CD4-positive, alpha-beta T cell treated with Interleukin-17A for 1 hour (primary cell): ENCODE results near the gene ZFPM1.
A peak's percentile ranks its signal among the peaks of the same experiment; 100 is the strongest.

Experiments used
- DNase-seq: peaks from one replicate; pipeline ENCODE4 v3.0.0-alpha.2; 2020

The ZFPM1 gene

DNA sequence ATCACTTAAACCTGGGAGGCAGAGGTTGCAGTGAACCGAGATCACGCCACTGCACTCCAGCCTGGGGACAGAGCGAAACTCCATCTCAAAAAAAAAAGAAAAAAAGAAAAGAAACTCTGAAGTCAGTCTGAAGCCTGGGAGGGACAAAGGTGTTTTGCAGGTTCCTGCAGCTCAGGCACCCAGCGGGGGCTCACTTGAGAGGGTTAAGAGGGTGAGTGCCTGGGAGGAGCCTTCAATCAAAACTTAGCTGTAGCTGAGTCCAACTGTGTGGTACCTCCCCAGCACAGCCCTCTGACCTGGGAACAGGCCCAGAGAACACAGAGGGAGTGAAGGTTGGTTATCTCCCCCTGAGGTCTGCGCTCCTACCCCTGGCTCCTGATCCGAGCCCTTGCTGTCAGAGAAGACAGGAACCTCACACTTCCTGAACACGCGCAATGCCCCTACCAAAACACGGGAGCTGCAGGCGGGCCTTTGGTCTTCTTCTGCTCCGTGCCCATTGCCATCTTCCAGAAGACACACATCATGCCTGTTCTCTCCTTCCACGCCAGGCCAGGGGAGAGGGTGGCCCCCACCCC, 96.7 kb downstream of the ZFPM1 start:
- DNase-seq: no peak

DNA sequence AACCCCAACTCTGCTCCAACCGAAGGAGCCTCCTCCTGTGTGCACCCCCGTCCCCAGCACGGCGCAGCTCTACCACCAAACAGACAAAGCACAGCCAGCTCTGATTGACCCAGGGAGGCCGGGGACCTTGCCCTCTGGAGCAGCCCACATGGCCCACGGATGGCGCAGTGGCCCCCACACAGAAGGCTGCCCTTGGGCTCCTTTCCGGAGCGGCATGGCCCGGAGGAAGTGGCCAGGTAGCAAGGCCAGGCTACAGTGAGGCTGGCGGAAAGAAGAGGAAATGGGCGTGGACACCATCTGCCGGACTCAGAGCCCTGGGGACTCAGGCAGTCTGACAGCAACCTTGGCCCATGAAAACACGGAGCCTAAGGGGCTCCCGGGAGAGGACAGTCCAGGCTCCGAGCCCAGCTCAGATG, 97.2 kb downstream of the ZFPM1 start:
- no peak for DNase-seq

DNA sequence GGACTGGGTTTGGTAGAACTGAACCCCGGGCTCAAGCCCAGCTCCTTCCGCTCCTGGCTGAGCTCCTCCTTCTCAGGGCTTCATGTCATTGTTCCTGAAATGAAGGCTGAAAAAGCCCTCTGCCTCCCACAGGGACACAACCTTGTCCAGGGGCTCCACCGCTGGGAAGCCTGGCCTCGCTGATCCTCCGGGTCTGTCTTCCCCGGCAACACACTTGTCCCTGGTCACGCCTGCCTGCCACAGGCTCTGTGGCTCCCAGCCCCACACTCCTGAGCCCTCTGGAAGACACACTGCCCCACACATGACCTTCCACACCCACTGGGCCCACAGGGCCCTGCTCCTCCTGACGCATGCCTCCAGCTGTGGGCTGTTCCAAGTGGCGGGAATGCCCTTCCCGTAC, 99.1 kb downstream of the ZFPM1 start:
- DNase-seq: no peak

DNA sequence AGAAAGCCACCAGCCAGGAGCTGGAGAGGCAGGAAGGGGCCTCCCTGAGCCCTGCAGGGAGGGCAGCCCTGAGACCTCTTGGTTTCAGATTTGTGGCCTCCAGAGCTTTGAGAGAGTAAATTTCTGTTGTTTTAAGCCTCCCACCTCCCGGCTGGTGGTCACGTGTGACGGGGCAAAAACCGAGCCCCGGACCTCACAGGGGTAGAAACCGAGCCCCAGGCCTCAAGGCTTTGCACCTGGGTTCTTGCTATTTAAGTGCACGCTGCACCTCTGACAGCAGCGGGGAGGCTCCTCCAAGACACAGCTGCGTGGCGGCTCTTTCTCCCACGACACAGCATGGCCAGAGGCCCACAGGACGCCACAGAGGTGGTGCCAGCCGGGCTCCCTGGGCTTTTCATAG, 99.7 kb downstream of the ZFPM1 start:
- no peak for DNase-seq

DNA sequence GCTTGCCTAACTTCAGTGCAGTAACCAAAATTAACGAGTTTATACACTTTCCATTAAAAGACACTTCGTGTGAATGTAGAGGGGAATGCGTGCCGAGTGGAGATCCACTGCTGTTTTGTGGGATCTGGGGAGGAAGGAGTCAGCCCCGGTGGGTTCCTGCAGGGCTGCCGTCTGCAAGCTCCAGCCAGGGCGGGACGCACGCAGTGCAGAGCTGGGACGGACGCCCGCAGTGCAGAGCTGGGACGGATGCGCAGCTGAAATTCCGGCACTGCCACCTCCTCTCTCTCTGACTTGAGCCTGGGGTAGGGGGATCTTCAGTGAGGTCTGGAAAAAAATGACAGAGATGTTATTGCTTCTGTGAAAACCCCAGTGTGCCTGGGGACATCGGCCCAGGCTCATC, 100.7 kb downstream of the ZFPM1 start:
- no peak for DNase-seq

DNA sequence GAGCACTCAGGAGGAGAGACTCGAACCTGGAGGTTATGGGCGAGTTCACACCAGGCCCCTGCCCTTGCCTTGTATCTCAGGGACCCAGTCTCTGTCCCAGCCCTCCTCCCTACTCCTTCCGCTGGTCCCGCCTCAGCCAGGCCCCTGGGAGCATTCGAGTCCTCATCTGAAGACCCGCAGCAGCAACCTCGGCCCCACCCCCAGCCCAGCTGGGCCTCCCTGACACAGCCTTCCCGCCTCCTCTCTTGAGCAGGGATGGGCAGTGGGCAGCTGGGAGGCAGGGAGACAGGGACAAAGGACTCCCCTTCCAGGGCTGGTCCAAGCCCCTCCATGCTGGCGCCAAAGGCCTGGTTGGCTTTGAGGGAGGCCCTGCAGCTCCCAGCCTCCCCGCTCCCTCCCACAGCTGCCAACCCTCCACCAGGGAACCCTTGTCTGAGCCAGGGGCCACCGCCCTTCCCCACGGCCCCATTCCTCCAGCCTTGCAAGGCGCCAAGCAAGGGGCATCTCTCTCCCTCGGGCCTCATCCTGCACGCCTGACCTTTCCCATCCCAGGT, 101.7 kb downstream of the ZFPM1 start:
- no peak for DNase-seq

DNA sequence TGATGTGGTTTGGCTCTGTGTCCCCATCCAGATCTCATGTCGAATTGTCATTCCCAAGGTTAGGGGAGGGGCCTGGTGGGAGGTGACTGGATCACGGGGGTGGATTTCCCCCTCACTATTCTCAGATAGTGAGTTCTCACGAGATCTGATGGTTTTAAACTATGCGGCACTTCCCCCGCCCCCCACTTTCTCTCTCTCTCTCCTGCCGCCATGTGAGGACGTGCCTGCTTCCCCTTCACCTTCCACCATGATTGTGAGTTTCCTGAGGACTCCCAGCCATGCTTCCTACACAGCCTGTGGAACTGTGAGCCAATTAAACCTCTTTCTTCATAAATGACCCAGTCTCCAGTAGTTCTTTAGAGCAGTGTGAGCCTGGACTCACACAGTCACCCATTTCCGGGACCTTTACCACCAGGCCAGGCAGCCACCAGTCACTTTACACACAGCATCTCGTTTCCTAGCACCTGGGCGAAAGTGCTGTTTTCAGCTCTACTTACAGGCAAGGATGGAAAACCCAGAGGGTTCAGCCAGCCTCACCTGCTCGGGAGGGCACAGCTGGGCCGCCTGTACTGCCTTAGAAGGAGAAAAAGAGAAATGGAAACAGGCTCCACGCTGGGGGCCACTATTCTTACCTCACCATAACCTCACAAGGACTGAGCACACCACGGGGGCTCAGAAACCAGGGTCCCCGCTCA, 103.4 kb downstream of the ZFPM1 start:
- DNase-seq: no peak

DNA sequence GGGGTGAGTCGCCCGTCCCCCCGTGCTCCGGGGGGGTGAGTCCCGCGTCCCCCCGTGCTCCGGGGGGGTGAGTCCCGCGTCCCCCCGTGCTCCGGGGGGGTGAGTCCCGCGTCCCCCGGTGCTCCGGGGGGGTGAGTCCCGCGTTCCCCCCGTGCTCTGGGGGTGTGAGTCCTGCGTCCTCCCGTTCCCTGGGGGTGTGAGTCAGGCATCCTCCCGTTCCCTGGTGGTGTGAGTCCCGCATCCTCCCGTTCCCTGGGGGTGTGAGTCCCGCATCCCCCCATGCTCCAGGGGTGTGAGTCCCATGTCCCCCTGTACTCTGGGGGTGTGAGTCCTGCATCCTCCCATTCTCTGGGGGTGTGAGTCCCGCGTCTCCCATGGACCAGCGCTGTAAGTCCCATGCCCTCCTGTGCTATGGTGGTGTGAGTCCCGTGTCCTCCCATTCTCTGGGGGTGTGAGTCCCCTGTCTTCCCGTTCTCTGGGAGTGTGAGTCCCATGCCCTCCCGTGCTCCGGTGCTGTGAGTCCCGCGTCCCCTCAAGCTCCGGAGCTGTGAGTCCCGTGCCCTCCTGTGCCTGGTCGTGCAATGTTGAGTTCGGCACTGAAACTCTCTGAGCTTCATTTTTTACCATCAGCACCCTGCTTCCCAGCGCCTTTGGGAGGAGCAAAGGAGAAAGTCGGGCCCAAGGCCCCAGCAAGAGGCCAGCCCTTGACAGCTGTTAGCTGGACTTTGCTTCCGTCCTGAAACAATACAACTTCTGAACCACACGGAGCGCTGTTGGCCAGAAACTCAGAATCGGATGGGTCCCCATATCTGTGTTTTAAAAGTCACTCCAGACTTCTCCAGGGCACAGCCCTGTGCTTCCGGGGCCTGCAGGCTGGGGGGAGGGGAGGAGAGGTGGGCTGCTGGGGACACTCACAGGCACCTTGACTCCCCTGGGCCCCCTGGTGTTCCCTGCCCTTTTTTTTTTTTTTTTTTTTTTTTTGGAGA, 105.7 kb downstream of the ZFPM1 start:
- peak; percentile 26 for DNase-seq

DNA sequence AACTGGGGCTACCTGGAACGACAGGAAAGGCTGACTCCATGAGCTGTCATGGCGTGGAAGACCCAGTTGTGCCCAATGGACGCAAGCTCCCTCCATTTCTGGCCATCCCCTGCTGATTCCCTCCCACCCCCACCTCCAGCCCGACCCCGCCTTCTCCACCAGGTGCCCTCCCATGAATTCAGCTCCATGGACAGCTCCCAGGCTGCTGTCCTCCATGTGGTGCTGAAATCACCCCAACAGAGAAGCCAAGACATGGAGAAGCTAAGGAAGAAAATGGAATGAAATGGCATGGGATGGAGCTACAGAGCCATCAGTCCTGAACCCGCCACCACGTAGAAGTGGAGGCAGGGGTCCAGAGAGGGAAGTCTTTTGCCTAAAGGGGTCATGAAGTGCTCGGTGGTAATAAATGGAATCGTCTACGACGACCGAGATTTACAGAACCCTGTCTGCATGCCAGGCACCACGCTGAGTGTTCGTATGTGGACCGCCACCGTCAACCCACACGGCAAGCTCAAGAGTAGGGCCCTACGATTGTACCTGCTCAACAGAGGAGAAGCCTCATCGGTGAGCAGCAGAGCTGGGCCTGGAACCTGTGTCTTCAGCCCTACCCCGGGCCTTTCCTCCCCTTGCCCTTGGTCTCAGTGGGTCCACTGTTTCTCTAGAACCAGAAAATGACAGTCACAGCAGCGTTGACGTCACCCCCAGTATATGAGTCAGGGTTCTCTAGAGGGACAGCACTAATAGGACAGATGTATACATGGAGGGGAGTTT, 107.8 kb downstream of the ZFPM1 start:
- DNase-seq: no peak

DNA sequence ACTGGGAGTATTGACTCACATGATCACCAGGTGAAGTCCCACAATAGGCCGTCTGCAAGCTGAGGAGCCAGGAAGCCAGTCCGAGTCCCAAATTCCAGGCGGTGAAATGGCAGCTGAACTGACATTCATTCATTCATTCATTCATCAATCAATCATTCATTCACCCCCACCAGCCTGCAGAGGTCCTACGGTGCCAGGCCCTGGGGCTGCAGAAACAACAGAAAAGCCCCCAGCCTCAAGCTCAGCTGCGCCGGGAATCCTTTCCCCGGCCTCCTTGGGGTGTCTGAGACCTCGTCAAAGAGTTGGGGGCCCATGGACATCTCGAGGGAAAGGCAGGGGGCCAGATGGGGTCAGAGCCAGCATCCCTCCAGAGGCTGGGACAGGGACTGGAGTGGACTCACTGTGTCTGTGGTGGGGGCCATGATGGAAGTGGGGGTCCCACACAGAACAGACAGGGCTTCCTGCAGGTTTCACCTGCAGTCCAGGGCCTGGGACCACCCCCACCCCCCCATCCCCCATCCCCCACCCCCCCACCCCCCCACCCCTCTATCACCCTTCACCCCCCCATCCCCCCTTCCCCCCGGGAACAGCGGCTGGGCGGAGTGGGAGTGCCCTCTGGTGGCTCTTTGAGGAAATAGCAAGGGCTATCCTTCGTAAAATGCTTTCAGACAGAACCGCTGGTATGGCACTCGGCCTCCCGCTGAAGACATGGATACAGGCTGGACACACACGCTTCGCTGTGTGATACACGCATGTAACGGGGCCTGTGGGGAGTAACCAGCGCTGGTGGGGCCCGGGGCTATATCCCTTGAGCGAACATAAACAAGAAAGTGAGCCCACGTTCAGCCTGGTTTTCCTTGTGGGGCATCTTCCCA, 108.6 kb downstream of the ZFPM1 start:
- DNase-seq: peak; percentile 72

DNA sequence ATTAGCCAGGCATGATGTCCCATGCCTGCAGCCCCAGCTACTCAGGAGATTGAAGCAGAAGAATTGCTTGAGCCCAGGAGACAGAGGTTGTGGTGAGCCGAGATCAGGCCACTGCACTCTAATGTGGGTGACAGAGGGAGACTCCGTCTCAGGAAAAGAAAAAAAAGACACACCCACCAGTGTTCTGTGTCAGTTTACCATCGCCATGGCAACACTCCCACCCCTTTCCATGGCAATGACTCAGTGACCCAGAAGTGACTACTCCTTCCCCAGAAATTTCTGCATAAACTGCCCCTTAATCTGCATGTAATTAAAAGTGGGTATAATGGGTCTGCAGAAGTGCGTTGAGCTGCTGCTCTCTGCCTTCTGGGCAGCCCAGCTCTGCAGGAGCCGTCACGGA, 113.1 kb downstream of the ZFPM1 start:
- no peak for DNase-seq

DNA sequence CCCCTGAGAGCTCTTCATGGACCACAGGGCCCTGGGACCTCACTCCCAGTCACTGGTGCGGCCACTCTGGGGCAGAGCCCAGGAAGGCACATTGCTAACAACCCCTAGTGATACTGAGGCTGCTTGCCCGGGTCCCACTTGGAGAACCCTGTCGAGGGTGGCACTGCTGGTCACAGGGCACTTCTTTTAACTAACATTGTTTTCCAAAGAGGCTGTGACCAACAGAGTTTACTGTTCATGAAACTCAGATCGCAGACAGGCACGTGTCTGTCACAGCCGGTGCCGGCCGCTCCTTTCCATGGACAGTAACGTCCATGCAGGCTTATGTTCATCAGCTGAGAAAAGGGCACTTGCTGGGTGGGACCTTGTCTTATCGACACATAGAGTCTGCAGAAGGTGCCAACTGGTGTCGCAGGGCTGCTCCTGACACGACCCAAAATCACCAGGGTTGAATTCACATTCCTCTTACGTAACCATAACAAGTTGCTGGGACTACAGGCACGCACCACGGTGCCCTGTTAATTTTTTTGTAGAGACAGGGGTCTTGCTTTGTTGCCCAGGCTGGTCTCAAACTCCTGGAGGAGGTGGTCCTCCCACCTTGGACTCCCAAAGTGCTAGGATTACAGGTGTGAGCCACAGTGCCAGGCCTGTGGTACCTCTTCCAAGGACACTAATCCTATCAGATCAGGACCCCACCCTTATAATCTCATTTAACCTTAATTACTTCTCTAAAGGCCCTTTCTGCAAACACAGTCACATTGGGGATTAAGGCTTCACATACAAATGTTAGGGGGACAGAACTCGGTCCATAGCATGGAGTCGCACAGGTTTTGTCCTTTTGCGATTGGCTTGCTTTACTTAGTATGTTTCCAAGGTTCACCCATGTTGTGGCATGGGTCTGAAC, 115.9 kb downstream of the ZFPM1 start:
- no peak for DNase-seq

DNA sequence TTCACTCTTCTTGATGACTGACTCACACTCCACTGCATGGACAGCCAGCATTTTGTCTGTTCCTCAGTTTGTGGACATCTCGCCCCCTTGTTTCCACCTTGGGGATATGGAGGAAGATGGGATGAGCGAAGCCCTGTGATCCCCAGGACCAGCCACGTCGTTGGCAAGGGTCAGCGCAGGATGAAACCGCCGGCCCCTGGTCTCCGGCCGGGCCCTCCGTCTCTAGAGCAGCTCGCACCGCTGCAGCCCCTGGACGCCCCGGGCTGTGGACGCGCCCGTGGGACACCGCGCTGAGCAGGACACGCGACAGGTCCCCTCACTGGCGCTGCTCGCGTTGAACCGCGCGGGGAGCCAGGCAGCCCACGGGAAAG, 116.5 kb downstream of the ZFPM1 start:
- DNase-seq: no peak

DNA sequence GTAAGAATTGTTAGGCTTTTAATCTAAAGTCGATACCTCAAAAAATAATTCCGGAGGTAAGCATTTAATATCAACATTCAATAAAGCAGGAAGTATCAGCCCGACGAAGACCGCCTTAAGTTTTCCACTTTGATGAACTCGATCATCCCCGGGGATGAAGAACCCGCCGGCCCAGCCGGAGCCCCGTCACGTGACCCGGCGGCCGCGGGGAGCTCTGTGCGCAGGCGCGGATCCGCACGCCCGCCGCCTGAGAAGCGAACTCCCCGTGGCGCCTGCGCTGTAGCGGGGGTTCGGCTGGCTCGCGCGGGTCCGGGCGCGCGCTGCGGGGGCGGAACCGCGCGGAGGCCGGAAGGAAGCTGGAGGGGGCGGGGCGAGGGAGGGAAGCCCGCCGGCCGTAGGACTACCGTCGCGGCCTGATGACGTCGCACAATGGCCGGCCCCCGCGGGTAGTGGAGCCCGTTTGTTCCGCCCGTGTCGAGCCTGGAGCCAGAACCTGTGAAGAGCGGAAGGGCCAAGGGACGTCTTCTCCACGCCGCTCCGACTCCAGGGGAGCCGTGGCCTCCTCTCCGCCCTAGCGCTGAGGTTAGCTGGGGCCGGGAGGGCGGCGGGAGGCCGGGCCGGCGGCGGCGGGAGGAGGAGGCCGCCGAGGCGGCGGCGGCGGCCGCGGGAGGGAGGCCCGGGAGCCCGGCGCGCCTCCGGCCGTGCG, 117.1 kb downstream of the ZFPM1 start, which contains the start of gene ZC3H18:
Gene ZC3H18 (plus strand): TSS at position 419 of the 706 bp plus-strand sequence. CDS start 6,721 bp downstream, outside the sequence.
- DNase-seq: peak; percentile 96

DNA sequence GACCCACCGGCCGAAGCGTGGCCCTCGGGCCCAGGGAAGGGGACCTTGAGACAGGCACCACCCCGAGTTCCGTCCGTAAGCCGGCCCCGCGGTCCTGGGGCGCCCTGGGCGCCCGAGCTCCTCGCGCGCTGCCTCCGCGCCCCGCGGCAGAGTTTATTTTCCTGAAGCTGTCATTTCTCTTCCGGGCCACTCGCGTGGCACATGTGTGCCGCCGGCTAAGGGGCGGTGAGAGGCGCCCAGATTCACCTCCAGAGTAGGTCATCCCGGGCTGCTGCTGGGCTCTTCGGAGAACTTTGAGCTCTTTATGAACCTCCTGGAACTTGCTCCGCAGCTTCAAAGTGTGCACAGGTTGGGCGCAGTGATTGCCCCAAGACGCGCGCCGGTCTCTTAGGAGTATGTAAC, 117.6 kb downstream of the ZFPM1 start:
- DNase-seq: peak; percentile 47

DNA sequence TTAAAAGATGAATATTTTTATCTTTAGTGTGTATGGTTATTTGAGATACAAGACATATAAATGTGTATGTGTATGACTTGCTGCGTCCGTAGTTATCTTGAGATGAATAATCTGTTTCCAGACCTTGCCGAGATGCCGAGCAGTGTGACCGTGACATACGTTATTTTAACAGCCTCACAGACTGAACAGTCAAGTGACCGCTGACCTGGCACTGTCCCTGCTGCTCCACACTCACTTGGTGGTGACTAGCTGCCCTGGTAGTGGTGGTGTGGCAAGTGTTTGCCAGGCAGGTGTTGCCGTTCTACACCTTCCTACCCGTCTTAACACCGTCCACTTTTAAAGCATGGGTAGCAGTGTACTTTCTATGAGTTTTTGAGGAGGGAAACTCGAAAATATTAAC, 122.2 kb downstream of the ZFPM1 start:
- DNase-seq: no peak

DNA sequence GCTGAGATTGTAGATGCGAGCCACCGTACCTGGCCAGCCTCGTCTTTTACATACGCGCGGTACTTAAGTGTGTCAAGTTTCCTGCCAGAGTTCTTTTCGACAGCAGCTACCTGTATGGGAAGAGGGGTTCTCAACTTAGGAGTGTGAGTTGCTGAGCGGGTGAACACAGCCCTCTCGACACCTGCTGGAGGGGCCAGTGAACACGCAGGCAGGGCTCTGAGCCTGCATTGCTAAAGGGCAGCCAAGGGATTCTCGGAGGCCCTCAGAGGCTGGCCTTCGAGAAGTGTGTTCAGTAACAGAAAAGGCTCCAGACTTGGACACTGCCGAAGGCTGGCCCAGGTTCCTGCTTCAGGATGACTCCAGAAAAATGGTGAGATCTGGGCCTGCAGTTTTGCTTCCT, 123.2 kb downstream of the ZFPM1 start:
- no peak for DNase-seq

DNA sequence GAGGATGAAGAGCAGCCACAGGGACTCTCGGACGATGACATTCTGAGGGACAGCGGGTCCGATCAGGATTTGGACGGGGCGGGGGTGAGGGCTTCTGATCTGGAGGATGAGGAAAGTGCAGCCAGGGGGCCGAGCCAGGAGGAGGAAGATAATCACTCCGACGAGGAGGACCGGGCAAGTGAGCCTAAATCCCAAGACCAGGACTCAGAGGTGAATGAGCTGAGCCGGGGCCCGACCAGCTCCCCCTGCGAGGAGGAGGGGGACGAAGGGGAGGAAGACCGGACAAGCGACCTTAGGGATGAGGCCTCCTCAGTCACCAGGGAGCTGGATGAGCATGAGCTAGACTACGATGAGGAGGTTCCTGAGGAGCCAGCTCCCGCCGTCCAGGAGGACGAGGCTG, 124.1 kb downstream of the ZFPM1 start:
- no peak for DNase-seq

DNA sequence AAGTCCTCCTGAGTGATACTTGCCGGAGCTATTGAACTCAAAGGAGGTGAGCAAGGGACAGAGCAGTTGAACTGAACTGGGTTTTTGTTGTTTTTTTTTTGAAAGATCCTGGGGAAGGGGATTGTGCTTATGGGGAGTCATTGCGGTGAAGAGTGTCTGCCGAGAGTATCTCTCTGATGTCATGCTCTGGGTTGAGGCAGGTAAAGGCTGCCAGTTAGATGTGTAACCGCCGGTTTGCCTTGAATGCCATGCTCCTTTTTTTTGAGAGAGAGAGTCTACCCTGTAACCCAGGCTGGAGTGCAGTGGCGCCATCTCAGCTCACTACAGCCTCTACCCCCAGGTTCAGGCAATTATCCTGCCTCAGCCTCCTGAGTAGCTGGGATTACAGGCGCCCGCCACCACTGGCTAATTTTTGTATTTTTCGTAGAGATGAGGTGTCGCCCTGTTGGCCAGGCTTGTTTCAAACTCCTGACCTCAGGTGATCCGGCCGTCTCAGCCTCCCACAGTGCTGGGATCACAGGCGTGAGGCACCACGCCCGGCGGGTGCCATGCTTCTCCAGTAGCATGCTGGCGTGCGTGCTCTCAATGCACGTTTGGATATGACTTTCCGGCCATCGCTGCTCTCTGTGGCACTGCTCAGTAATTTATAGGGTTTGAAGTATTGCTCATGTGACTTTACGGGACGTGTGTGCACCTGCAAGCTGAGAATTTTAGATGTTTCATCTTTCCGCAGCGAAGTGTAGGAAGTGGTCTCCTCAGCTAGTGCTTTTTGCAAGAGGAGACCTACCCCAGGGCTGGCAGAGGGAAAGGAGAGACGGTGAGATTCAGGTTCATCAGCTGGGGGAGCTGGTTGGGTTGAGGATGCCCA, 125.6 kb downstream of the ZFPM1 start:
- no peak for DNase-seq
